NCI-H187 treated with DMSO at 0.1 percent for 48 hours (cell line): Measurements from ENCODE around the gene DDX51.

ENCODE experiments used
- DNase-seq: peaks from one replicate; lab custom pipeline; 2025; lab: John Stamatoyannopoulos, UW

DDX51 gene

DNA sequence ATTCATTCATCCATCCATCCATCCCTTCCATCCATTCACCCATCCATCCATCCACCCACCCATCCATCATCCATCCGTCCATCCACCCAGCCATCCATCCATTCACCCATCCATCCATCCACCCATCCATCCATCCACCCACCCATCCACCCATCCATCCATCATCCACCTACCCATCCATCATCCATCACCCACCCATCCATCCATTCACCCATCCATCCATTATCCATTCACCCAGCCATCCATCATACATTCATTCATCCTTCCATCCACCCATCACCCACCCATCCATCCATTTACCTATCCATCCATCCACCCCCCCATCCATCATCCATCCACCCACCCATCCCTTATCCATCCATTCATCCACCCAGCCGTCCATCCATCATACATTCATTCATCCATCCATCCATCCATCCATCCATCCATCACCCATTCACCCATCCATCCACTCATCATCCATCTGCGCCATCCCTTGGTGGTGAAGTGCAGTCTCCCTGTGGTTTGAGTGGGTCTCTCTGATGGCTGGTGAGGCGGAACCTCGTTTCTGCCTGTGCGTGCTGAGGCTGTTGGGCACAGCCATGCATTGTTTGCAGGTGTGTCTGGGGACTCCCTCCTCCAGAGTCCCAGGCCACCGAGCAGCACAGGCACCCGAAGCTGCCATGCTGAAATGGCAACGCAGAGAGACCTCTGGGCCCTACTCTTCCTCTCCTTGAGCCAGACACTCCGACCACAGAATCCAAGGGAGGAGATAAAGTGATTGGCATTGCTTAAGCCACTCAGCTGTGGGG lies 22.9 kb upstream of the DDX51 start:
- DNase-seq: no peak

DNA sequence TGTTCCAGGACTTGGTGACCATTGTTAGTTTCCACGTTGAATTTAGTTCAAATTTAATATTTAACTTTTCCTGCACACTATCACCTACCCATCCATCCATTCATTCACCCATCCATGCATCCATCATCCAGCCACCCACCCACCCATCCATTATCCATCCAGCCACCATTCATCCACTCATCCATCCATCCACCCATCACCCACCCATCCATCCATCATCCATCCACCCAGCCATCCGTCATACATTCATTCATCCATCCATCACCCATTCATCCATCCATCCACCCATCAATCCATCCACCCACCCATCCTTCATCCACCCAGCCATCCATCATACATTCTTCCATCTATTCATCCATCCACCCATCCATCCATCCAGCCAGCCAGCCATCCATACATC lies 22.0 kb upstream of the DDX51 start:
- DNase-seq: no peak

DNA sequence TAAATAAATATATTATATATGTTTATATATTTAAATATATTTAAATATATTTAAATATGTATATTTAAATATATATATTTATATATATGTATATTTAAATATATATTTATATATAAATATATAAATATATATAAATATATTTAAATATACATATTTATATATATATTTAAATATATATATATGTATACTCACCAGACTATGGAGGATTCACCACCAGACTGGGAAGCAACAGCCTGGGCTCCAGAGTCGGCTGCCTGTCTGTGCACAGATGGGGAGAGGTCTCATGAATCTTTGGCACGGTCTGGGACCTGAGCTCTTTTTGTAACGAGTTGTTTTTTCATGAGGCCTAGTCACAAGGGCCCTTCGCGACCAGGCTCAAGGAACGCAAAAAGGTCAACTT lies 21.5 kb upstream of the DDX51 start:
- DNase-seq: no peak

DNA sequence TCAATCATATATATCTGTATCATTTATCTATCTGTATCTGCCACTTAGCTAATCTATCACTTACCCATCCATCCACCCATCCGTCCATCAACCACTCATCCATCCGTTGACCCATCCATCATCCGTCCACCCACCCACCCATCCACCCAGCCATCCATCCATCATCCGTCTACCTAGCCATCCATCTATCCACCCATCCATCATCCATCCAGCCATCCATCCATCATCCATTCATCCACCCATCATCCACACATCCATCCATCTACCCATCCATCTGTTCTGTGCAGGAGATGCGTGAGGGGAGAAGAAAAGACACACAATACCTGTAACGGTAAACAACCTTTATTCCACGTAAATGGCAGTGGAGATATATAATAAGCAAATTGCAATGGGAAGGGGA lies 20.3 kb upstream of the DDX51 start:
- DNase-seq: no peak

DNA sequence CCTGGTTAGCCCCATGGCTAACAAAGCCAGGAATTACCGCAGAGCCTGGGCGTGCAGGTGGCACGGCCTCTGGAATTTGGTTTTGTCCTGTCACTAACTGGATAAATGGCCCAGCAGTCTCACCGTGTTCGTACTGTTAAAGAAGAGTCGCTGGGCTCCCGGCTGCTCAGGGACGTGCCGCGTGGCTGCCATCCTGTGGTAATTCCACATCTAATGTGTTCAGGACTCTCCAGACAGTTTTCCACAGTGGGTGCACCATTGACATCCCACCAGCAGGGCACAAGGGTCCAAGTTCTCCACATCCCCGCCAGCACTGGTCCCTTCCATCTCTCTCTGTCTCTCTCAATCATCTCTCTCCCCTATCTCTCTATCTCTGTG lies 19.8 kb upstream of the DDX51 start:
- DNase-seq: no peak

DNA sequence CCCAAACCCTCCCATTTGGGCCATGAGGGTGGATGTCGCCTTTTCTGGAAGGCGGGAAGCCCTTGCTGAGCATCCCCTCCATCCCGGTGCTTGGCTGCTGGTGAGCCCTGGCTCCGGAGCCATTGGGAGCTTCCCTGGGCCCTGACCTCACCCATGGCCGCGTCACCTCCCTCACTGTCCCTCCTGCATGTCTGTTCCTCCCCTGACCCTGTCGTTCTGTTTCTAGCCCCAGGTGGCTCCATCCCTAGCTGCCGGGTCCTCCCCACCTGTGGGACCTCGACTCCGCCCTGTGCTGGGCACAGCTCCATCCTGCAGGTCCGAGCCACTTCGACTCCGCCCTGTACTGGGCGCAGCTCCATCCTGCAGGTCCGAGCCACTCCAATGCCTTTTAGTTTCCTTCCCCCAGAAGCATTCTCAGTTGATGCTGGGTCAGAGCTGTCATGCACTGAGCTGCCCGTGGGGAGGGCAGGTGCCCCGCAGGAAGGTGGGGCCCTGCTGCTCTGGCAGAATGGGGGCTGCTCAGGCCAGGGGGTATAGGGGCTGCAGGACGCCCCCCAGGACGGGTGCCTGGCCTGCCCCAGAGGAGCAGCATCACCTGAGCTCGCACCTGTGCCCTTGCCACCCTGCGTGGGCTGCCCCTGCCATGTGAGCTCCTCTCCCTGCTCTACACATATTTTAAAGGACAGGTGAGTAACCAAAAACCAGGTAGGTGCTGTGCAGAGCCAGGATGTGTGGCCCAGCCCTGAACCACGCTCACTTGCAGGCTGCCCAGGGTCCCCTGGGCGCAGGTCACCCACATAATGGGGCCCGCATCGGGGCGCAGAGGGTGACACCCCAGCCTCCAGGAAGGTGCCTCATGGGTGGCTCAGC lies 19.2 kb upstream of the DDX51 start:
- DNase-seq: no peak

DNA sequence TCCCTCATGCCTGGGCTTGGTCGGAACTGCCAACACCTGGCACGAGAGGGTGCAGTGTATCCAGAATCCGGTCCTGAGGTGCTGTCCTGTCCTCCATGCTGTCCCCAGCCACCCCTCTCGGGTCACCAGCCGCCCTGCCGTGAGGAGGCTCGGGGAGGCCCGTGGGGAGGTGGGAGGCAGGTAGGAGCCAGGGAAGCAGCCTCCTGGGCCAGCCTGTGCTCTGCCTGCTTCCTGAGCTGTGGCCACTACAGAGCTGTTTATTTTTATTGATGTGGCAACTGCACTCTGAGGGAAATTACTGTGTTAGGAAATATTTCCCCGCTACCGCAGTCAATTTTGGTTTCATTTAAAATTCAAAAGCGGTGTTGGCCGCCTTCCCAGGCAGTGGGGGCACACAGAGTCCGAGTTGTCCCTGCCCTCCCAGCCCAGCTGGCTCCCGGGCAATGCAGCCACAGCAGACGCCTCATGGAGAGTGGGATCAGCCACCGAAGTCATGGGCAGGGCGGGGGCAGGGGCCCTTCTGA lies 18.5 kb upstream of the DDX51 start:
- DNase-seq: no peak

DNA sequence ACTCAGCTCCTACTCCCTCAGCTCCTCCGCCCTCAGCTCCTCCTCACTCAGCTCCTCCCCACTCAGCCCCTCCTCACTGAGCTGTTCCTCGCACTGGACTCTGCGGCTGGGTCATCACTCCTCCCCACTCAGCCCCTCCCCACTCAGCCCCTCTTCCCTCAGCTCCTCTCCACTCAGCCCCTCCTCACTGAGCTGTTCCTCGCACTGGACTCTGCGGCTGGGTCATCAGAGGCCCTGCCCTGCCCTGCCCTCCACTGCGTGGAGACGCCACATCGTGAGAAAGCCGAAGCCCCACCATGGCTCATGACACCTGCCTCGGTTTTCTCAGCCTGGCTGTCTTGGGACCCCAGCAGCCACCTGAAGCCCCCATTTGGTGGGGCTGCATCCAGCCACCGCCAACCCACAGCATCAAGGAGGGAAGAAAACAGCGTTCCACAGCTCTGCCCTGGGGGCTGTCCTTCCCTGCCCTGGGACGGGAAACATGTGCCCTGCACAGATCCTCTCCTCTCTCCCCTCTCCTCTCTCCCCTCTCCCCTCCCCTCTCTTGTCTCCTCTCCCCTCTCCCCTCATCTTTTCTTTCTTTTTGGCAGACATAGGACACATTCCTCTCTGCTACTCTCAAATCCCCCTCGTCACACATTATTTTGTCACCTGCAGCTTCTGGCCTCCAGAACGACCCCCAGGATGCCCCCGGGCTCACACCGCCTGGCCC lies 17.8 kb upstream of the DDX51 start:
- no peak for DNase-seq

DNA sequence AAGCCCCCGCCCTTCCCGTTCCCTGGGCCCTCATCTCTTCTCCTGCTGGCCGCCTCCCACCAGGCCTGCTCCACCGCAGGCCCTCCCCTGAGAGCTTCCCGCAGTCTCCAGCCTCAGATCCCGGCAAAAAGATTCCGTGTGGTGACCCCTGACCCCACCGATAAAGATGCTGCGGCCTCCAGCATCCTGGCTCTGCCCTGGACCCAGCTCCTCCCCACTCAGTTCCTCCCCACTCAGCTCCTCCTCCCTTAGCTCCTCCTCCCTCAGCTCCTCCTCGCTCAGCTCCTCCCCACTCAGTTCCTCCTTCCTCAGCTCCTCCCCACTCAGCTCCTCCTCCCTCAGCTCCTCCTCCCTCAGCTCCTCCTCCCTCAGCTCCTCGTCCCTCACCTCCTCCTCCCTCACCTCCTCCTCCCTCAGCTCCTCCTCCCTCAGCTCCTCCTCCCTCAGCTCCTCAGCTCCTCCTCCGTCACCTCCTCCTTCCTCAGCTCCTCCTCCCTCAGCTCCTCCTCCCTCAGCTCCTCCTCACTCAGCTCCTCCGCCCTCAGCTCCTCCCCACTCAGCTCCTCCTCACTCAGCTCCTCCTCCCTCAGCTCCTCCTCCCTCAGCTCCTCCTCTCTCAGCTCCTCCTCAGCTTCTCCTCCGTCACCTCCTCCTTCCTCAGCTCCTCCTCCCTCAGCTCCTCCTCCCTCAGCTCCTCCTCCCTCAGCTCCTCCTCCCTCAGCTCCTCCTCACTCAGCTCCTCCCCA lies 17.1 kb upstream of the DDX51 start:
- DNase-seq: no peak

DNA sequence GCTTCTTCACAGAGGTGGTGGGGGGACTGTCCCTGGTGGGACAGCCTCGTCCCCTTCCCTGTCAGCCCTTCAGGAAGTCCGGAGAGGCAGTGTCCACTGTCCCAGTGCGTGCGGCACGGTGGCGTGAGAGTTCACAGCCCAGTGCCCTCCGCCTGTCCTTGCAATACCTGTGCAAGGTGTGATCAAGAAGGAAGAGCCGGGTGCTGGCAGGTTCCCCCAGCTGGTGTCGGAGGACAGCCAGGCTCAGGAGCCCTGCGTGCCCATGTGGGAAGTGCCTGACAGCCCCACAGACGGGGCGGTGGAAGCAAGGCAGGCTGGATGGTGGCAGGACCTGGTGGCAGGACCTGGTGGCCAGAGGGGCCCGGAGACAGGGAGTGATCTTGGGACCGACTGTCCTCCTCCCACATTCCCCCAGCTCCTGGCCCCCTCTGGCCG lies 16.5 kb upstream of the DDX51 start:
- DNase-seq: no peak

DNA sequence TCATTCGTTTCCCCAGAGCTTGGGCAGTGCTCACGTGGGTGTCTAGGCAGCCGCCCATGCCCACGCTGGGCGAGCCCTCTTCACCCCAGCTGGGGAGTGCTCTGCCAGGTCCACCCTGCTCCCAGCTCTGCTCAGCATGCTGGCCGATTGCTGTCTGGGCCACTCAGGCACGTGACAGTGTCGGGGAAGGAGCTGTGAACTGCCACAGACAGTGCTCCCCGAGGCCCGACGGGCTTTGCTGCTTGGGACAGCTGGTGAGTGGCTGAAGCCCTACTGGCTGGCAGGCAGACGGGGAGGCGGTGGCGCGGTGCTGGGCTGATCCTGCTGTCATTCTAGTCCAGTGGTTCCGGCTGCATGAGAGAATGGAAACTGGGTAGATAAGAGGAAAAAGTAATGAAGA lies 15.9 kb upstream of the DDX51 start:
- no peak for DNase-seq

DNA sequence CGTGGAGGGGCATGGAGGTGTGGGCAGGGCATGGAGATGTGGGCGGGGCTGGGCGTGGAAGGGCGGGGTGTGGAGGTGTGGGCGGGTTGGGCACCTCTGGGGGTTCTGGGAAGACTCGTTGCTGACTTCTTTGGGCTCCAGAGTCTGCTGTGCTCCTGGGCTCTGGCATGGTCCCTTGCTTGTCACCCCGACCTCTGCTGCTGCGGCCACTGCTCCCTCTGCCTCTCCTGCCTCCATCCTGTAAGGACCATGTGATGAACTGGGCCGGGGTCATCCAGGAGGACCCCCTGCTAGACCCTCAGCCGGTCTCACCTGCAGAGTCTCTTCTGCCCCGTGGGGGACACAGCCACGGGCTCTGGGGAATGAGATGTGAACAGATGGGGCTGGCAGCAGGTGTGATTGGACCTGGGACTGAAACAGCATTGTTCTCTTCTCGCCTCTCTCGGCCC lies 15.5 kb upstream of the DDX51 start:
- DNase-seq: no peak

DNA sequence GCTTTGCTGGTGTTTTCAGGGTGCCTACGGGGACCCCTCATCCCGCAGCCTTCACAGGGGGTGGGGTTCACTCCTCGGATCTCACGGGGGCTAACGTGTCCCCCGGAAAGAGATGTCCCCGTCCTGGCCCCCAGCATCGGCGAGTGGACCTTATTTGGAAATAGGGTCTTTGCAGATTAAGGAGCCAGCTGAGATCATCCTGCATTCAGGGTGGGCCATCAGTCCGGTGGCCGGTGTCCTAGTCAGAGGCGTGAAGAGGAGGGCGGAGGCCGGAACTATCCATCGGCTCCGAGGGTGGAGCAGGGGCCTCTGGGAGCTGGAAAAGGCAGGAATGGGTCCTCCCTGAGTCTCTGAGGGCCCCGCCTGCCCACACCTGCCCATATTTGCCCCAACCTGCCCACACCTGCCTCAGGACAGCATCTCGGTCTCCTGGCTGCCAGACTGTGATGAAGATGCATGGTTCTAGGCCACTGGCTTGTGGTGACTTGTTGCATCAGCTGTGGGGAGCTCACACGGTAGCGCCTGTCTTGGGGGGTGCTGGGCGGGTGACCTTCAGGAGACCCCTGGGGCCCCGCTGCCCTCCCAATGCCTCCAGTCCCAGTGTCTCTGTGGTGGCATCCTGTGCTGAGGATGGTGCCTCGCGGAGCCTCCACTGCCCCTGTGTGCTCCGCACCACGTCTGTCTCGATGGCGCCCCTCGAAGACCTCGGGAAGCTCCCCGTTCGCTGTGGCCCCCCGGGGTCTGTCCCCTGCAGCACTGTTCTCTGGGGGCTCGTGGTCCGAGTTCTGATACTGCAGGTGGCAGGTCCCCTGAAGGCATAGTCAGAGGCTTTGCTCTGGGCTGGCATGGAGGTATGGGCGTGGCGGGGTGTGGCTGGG lies 14.8 kb upstream of the DDX51 start:
- DNase-seq: no peak

DNA sequence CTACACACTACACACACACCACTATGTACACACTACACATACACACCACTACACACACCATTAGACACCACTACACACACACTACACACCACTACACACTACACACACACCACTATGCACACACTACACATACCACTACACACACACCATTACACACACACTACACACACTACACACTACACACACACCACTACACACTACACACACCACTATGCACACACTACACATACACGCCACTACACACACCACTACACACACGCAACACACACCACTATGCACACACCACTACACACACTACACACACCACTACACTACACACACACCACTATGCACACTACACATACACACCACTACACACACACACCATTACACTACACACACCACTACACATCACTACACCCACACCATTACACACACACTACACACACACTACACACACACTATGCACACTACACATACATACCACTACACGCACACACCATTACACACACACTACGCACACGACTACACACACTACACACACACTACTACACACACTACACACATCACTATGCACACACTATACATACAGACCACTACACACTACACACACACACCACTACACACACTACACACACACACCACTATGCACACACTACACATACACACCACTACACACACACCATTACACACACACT lies 13.8 kb upstream of the DDX51 start:
- DNase-seq: no peak

DNA sequence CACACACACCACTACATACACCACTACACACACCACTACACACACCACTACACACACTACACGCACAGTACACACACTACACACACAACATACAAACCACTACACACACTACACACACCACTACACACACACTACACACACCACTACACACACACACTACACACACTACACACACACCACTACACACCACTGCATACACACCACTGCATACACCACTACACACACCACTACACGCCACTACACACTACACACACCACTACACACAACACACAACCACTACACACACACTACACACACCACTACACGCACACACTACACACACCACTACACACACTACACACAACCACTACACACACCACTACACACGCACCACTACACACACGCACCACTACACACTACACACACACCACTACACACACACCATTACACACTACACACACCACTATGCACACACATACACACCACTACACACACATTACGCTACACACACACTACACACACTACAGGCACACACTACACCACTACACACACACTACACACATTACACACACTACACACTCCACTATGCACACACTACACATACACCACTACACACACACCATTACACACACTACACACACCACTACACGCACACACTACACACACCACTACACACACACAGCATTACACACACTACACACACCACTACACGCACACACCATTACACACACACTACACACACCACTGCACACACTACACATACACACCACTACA lies 12.6 kb upstream of the DDX51 start:
- no peak for DNase-seq

DNA sequence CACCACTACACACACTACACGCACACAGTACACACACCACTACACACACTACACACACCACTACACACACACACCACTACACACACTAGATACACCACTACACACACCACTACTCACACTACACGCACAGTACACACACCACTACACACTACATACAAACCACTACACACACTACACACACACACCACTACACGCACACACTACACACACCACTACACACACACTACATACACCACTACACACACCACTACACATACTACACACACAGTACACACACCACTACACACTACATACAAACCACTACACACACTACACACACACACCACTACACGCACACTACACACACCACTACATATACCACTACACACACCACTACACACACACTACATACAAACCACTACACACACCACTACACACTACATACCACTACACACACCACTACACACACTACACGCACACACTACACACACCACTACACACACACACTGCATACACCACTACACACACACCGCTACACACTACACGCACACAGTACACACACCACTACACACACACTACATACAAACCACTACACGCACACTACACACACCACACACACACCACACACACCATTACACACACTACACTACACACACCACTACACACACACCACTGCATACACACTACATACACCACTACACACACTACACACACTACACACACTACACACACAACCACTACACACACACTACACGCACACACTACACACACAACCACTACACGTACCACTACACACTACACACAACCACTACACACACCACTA lies 11.9 kb upstream of the DDX51 start:
- no peak for DNase-seq

DNA sequence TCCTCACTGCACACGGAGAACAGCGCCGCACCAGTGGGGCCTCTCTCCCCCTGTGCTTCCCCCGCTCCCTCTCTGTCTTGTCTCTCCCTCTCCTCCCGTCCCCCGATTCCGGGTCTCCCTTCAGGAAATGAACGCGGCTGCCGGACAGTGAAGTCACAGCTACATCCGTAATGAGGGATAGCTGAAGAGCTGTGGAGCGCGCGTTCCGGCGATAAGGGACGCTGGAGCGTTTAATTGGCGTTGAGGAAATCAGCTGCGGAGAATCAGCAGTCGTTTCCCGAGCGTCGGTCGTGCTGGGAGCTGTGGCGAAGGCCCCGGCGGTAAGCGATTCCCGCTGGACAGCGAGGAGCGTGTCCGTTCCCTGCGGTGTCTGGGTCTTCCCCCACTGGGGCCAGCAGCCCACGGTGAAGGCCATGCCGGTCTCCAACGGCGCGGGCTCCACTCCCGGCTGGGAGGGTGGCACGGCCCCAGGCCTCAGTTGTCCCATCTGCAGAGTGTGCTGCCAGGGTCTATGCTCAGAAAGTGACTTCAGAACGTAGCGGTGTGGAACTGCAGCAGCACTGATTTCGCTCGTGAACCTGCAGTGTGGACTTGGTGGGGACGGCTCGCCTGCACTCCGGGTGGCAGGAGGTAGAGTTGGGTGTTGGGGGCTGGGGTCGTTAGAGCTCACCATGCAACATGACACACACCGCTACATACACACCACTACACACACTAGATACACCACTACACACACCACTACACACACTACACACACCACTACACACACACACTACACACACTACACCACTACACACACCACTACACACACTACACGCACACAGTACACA lies 11.0 kb upstream of the DDX51 start:
- no peak for DNase-seq

DNA sequence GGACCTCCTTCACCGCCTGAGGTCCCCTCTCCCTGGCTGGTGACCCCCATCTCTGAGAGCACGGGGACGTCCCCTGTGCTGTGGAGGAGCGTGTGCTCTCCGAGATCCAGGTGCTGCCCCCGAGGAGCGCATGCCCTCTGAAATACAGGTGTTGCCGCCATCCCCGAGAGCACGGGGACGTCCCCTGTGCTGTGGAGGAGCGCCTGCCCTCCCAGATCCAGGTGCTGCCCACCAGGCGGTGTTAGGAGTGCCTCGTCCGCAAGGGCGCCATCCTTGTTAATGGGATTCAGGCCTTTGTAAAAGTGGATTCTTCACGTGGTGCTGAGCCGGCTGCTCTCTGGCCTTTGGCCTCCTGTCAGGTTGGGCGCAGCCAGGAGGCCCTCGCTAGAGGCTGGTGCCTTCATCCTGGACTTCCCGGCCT lies 10.2 kb upstream of the DDX51 start:
- DNase-seq: no peak
